Hepatocyte (in vitro differentiated cells): ENCODE results near the gene PM20D2.

Experiments
- EZH2 ChIP-seq: fragments of 200-600 bp; sonication (generic); IDR thresholded peaks from 2 replicates; pipeline ENCODE4 v1.6.1; 2016; ENCODE audit warnings: antibody characterized with exemption, mild to moderate bottlenecking, borderline replicate concordance
- EZH2phosphoT487 ChIP-seq: fragments of 200-600 bp; sonication (generic); IDR thresholded peaks from one replicate; pipeline ENCODE4 v1.6.1; 2018; ENCODE audit warnings: antibody characterized with exemption, mild to moderate bottlenecking, low read depth, moderate library complexity; ENCODE audit not compliant: unreplicated experiment, severe bottlenecking
- TF ChIP-seq, protein P1 (sequence below): fragments of 200-600 bp; sonication (generic); IDR thresholded peaks from 2 replicates; pipeline ENCODE4 v1.5.1; 2016; ENCODE audit warnings: antibody characterized with exemption, mild to moderate bottlenecking; ENCODE audit not compliant: poor library complexity

DNA sequence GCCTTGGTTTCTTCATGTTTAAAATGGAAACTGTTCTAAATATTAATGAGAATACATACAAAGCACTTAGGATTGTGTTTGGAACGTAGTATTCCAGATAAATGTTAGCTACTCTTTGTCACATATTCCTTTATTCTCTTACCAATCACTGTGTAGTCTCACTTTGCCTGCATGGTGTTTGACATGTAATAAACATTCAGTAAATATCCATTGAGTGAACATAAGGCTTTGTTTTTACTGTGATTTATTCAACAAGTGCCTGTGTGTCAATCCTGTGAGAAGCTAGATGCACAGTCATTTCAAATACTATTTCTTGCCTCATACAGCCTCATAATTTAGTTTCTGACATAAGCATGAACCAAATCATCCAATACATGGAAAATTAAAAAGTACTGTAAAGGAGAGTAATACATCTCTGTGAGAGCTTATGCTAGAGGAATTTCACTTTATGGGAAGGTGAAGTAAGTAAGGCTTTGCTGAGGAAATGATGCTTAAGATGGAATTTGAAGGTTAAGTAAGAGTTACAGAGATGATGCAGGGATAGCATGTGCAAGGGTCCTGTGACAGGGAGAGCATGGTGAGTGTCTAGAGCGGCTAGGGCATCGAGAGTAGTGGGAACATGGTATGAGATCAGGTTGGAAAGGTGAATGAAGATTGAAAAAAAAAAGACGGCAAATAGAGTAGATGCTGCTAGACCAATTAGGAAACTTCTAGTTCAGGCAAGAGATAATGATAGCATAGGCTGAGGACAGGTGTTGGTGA, 14.7 kb downstream of the PM20D2 start:
- TF ChIP-seq, protein P1, sequence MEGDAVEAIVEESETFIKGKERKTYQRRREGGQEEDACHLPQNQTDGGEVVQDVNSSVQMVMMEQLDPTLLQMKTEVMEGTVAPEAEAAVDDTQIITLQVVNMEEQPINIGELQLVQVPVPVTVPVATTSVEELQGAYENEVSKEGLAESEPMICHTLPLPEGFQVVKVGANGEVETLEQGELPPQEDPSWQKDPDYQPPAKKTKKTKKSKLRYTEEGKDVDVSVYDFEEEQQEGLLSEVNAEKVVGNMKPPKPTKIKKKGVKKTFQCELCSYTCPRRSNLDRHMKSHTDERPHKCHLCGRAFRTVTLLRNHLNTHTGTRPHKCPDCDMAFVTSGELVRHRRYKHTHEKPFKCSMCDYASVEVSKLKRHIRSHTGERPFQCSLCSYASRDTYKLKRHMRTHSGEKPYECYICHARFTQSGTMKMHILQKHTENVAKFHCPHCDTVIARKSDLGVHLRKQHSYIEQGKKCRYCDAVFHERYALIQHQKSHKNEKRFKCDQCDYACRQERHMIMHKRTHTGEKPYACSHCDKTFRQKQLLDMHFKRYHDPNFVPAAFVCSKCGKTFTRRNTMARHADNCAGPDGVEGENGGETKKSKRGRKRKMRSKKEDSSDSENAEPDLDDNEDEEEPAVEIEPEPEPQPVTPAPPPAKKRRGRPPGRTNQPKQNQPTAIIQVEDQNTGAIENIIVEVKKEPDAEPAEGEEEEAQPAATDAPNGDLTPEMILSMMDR, result no peak
- TF ChIP-seq EZH2 (no peak), EZH2phosphoT487 (no peak)
